ENCODE measurements around the gene MESP1.

MESP1 gene

DNA sequence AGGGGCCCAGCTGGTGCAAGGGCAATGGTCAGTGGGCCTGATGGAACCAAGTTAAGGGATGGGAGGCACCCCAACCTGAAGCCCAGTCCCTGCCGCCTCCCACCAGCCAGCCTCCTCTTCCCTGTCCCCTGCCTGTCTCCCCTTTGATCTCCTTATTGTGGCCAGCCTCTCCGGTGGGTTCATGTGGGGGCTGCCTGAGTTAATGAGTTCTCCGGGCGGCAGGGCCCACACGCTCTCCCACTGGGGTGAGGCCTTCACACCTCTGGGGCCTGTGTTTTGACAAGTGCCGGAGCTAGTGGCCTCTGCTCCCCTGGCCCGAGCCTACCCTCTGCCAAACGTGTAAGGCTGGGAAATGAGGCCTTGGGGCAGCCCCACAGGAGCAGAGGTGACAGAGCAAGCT lies 7.2 kb upstream of the MESP1 start:
- DNase-seq (ENCODE audit: low spot score): no peak

DNA sequence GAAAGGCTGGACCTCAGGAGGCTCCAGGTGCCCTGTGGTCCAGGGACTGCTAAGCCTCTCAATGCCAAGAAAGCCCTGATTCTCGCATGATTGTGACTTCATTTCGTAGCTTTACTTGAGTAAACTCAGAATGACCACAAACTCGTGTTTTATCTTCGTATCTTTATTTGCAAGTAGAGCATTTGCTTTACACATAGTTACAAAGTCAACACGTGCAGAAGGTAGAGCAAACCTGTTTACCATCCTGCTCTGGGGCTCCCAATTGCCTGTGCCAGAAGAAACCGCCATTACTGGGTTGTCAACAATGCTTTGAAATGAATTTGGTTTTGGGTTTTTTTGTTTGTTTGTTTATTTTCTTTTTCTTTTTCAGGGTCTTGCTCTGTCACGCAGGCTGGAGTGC lies 5.8 kb upstream of the MESP1 start:
- DNase-seq (ENCODE audit: low spot score): peak; percentile 62

DNA sequence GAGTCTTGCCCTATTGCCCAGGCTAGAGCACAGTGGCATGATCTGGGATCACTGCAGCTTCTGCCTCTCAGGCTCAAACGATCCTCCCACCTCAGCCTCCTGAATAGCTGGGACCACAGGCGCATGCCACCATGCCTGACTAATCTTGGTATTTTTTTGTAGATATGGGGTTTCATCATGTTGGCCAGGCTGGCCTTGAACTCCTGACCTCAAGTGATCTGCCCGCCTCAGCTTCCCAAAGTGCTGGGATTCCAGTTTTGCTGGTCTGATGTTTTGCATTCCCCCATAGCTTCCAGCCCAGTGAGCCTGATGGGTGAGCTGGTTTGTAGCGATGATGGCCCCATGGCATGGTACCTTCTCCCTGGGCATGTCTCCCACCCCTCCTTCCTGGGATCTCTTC lies 4.7 kb upstream of the MESP1 start:
- no peak for DNase-seq (ENCODE audit: low spot score)

DNA sequence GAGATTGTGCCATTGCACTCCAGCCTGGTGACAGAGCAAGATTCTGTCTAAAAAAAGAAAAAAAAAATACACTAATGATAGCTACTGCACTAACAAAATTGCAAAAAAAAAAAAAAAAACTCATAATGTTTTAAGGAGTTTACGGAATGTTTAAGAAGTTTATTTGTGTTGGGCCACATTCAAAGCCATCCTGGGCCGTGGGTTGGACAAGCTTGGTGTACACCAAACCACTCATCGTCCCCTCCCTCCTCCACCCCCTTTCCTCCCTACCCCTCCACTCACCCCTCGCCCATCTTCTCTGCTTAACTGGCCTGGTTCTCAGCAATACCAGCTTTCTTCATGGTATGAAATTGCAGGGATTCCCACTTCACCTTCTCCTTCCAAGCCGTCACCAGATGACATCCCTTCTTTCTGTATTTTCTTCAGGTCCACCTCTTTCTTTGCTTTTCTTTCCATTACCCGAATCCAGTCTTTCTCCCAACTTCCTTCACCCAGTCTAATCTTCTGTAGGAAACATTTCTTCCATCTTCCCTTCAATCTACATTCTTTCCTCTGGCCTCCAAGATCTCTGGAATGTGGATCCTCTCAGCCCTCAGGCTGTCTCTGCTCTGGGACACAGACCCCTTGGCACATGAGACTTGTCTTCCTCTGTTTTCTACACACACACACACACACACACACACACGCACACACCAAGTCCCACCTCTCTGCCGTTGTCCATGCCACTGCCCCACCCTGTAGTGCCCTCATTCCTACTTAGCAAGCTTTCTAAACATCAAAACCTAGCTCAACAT lies 3.5 kb upstream of the MESP1 start:
- no peak for DNase-seq (ENCODE audit: low spot score)

DNA sequence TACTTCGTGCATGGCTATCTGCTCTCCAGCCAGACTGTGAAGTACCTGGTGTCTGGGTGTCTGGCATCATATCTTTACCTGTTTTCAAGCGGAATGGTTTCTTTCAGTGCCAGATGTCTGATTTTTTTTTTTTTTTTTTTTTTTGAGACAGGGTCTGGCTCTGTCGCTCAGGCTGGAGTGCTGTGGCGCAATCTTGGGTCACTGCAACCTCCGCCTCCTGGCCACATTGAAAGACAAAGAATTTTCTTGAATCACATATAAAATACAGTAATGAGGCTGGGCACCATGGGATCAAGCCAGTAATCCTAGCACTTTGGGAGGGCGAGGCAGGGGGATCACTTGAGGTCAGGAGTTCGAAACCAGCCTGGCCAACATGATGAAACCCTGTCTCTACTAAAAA lies 2.8 kb upstream of the MESP1 start:
- DNase-seq (ENCODE audit: low spot score): no peak

DNA sequence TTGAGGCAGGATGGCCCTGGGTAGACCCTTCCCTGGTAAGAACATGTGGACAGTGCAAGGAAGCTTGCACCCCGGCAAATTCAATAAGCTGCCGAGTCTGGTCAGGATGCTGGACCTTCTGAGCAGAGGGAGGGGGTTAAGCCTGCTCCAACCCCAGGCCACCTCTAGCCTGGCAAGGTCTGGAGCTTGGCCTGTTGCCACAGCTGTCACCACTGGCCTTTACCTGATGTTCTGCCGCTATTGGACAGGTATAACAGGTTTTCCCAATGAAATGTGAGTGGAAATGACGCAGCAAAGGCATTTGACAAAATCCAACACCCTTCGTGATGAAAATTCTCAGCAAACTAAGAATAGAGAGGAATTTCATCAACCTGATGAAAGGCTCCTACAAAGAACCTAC lies 699 bp upstream of the MESP1 start:
- no peak for DNase-seq (ENCODE audit: low spot score)

DNA sequence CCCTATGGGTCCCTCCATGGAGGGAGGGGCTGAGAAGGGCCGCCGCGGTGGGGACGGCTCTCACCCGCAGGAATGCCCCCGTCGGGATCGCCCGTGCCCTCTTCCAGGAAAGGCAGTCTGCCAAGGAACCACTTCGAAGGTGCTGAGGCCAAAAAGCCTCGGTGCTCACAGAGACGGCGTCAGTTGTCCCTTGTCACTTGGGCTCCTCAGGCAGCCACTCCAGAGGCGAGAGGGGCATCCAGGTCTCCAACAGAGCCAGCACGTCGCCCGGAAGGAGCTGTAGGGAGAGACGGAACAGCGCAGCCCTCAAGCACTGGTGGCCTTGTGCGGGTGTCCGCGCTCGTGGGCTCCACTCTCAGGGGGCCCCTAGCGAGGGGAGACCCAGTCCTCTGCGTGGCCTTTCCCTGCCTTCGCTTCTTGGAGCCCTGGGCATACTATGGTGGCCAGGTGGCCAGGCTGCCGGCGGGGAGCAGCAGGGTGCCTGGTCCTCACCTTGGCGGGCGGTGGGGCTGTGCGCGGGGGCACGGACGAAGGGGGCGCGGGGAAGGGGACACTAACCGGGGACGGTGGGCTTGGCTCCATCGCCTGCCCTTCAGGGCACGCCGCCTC lies 994 bp downstream of the MESP1 start:
- no peak for DNase-seq (ENCODE audit: low spot score)

DNA sequence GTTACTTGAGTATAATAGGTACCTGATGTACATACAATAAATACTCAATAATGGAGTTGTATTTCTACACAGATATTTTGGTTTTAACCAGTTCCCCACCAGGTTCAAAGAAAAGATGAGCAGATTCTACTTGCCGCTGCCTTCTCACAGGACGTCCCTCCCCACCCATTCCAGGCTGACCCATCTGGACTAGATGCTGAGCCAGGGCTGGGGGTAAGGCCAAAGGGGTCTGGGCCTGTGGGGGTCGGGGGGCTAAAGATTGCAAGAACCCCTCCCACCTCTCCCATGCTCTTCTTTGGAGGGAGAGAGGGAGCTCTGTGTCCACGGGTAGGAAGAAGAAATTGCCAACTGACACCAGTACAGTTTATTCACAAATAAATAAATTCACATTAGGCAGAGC lies 1.5 kb downstream of the MESP1 start:
- DNase-seq (ENCODE audit: low spot score): no peak

DNA sequence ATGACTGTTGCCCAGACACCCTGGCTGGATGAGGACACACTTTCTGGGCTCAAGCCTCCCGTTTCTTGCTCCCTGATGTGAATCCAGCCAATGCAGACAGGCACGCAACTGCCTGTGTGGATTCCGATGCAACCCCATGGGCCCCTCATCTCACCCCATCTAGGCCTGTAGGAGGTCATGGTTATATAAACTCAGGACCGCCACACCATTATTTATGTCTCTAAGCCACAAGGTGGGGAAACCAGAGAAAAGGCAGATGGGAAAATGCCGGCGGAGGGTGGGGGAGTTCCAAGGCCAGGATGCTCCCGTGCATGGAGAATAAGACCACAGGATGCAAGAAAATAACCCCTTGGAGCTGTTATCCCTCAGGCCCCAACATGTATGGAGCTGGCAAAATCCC lies 2.0 kb downstream of the MESP1 start:
- no peak for DNase-seq (ENCODE audit: low spot score)

DNA sequence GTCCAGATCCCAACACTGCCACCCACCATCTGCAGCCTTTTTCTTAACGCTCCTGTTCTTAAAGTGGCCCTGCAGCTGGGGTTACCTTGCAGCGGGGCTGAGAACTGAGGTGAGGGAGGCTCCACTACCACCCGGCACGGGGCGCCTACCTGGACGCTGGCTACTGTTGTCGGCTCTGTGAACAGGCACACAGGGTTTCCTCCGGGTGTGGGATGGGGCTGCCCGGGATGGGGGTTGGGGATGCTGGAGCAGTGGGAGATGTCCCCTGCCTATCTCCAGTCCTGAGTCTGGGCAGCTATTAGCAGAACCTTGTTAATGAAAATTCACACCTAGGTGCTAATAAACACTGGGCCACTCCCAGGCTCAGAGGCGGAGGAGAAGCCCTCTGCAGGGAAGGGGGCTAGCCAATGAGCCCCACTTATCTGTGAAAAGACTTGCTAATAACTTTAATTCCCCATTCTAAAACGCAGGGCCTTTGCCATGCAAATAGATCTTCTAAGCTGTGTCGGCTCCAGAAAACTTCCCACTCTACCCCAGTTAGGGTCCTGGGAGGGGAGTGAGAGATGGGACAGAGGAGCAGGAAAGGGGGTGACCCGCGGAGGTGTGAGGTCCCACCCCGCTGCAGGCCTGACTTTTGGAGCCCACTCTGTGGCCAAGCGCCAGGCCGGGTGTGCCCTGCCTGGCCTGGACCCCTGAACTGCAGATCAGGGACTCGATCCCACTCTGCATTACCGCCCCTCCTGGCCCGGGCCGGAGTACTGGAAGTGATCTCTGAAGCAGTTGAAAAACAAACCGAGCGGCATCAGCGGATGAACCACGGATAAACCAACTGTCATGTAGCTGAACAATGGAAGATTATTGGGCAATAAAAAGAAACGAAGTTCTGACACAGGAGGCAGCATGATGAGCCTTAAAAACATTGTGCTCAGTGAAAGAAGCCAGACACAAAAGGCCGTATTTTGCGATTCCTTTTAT lies 3.1 kb downstream of the MESP1 start:
- DNase-seq (ENCODE audit: low spot score): no peak

DNA sequence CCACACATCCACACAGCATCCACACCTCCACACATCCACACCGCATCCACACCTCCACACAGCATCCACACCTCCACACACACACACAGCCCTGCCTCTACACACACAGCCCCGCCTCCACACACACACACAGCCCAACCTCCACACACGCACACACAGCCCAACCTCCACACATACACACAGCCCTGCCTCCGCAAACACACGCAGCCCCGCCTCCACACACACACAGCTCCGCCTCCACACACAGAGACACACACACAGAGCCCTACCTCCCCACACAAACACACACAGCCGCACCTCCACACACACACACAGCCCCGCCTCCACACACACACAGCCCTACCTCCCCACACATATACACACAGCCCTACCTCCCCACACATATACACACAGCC lies 4.7 kb downstream of the MESP1 start:
- DNase-seq (ENCODE audit: low spot score): no peak

DNA sequence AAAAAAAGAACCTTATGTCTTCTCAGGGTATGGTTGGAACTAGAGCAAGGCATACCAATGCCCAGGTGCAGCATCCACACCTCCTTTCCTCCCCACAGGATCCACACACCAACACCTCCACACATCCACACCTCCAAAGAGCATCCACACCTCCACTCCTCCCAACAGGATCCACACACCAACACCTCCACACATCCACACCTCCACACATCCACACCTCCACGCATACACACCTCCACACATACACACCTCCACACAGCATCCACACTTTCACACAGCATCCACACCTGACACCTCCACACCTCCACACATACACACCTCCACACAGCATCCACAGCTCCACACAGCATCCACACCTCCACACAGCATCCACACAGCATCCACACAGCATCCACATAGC lies 5.3 kb downstream of the MESP1 start:
- no peak for DNase-seq (ENCODE audit: low spot score)

DNA sequence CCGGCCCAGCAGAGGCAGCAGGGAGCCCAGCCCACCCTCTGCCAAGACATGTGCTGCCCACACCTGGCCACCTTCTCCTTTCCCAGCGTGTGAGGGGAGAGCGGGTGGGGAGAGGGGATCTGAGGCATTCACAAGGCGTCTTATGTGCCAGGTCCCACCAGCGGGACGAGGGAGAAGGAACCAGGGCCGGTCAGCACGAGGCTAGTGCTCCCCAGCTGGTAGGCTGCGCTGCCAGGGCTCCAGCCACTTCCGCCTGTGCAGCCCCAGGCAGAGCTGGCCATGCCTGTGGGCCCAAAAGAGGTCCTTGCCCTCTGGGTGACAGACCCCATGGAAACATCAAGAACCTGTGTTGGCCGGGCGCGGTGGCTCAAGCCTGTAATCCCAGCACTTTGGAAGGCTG lies 5.9 kb downstream of the MESP1 start:
- DNase-seq (ENCODE audit: low spot score): no peak

DNA sequence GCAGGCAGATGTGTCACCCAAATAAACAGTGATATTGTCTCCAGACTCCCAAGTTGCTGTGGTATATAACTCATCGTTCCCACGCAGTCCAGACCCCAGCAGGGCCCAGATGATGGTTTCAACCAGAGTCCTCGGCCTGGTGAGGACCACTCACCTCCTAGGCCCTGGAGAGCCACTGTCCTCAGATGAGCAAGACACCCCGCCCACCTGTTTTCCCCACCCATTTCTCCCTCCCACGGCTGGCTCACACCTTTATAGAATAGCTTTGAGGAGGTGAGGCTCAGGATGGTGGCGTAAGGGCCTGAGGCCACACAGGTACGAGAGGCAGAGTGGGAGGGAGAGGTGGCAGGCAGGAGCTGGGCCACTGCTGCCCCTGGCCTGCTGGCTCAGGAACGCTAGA lies 7.5 kb downstream of the MESP1 start:
- no peak for DNase-seq (ENCODE audit: low spot score)

DNA sequence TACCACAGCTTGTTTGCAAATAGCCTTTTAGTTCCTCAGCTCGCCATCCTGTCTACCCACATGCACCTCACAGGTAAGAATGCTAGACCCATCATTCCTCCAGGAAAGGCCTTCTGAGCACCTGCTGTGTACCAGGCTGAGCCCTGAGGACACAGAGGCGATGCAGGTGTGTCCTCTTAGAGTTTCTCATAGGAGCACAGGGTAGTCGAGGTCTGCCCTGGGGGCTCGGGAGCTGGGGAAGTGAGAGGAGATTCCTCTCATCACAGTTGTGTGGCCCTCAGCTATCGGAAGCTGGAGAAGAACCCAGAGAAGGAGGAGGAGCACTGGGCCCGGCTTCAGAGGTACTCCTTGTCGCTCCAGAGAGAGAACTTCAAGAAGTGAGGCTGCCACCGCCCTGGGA lies 8.0 kb downstream of the MESP1 start:
- no peak for DNase-seq (ENCODE audit: low spot score)

DNA sequence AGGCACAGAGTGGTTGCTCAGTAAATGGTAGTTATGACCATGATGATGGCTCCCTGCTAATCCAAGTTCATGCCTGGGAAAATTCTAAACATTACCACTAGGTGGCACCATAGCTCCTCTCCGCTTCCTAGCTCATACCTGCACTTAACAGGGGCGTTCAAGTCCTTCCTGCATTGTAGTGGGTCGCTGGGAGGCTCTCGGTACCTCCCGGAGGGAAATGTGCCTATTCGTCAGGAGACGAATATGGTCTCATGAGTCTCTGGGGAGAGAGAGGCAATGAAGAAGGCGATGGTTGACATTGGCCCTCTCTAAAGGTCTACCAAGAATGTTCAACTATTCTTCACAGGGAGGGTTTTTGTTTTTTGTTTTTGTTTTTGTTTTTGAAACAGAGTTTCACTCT lies 10.9 kb downstream of the MESP1 start:
- peak; percentile 93 for DNase-seq (ENCODE audit: low spot score)

DNA sequence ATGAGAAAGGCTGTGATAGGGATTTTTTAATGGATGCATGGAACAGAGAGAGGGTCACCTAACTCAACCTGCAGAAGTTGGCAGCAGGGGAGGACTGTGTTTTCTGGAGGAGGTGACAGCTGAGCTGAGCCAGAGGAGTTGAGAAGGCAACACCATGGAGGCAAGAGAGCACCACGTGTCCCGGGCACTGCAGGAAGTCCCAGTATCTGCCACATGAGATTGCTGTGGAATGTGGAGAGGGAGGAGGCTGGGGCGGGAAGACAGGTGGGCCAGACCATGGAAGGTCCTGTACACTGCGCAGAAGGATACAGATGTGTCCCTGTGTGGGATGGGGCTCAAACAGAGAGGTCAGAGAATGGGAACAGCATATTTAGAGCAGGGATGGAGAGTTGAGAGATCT lies 15.3 kb downstream of the MESP1 start:
- DNase-seq (ENCODE audit: low spot score): no peak

DNA sequence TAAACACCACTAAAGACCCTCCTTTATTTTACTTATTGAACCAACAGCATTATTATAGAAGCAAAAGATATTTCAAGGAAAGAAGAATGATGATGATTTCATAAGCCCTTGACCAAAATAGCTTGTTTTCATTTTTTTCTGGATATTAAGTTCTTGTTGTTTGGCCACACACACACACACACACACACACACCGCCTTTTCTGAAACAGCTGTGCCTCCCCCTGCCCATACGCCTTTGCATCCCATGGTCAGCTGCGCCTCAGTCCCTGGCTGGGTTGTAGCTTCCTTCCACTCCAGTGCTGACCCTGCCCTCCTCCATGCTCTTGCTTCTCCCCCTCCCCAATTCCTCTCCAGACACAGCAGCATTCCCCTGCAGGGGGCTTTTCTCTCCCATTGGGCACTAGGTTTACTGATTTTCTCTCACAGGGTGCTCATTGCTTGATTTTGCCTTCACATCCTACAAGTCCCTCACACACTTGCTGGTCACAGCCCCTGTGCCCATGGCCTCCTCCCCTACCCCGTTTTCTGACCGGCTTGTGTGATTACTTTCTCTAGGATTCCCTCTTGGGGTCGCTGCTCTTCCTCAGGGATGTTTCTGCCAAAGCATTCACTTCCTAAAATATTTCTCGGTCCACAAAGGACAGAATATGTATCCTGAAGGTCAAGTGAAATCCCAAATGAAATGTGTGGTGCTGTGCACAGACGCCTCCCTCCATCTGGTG lies 18.4 kb downstream of the MESP1 start:
- DNase-seq (ENCODE audit: low spot score): no peak

DNA sequence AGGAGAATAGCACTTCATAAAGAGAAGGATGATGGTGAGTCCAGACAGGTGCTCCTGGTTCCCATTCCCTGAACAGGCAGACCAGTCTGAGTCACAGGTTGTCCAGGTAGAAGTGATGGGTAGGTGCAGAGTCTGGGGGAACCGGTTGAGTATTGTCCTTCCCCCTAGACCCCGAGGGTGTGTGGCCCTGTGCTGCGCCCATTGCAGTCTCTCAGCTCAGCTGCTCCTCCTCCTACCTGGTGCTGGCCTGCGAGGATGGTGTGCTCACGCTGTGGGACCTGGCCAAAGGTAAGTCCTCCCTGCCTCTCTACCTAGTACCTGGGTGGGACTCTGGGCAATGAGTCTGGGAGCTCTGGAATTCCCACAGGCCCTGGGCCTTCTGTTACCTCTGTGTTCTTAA lies 19.8 kb downstream of the MESP1 start:
- no peak for DNase-seq (ENCODE audit: low spot score)

DNA sequence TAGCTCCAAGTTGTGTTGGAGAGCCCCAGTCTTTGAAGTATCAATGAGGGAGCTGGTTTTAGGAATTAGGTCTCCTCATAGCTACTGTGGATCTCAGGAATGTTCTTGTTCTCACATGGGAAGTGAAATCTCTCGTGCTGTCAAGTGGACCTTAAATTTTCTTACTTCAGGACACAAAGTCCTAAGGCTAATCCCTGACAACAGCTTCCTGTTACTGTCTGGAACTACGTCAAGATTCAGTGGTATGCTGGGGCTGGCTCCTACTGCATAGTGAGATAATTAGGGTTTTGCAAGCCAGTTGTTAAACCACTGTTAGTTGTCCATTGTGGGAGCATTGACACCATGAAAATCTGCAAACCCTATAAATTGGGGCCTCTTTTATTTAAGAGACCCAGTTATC lies 22.8 kb downstream of the MESP1 start:
- DNase-seq (ENCODE audit: low spot score): no peak

DNA sequence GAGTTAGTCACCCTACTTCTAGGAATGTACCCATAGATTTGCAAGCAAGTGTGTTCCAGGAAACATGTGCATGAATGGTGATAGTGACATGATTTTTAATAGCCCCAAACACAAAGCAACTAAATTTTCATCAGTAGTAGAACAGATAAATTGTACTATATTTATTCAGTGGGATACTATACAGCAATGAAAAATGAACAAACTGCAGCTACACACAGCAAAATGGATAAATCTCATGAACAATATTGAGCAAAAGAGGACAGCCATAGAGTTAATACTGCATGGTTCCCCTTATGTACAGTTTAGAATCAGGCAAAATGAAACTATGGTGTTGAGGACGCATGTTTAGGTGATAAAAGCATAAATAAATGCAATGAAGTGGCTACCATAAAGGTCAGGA lies 26.0 kb downstream of the MESP1 start:
- DNase-seq (ENCODE audit: low spot score): no peak

DNA sequence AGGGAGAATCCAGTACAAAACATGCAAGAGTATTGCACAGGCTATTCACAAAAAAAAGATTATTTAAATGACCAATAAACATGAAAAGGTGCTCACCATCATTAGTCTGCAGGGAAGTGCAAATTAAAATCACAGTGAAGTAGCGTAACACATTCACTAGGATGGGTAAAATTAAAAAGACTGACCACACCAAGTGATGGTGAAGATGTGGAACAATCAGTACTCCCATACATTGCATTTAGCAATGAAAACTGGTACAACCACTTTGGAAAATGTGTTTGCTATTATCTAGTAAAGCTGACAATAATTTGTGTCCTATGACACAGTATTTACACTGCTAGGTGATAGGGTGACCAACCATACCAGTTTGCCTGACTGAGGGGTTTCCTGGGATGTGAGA lies 26.4 kb downstream of the MESP1 start:
- no peak for DNase-seq (ENCODE audit: low spot score)

All from HuH-7 (cell line).